ENCODE data around the gene PPP5C.
"Not testable (repeated sequence)": the region's sequence is repeated elsewhere in the genome, so short reads cannot be mapped to it uniquely, and the experiment has no call there.

PPP5C gene

DNA sequence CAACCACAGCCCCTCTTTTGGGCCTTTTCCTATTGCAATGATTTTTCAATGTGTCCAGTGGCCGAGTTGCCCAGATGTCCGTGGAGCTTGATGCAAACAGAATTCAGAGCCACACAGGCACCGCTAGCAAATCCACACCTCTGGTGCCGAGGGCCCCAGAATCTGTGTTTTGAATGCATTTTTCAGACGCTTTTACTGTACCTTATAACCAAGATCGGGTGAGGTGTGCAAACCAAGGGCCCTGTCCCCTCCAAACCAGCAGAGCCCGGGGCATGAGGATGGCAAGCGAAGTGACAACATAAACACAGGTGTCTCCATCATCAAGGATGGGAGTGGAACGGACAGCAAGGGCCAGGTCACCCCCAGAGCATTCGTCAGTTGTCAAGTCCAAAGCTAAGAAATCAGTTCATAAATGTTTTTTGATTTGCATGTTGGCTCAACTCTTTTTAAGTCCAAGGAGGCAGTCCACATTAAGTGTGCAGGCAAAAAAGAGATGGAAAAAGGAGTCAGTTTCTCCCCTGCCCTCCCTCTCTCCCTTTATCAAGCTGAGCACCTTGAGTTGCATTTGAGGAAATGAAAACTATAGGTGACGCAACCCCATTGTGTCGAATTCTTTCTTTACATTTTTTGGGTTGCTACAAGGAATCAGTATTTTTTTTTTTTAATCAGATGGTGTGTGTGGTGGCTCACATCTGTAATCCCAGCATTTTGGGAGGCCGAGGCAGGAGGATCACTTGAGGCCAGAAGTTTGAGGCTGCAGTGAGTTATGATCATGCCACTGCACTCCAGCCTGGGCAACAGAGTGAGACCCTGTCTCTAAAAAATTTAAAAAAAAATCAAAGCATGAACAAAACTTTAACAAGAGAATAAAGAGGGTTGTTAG, 63.6 kb downstream of the PPP5C start:
- DNase-seq: no peak

GRCh38 chr19:46411088-46411924, 64.4 kb downstream of the PPP5C start:
- no peak for DNase-seq

- no peak for DNase-seq
Measured at GRCh38 chr19:46411925-46412649, 65.2 kb downstream of the PPP5C start.

DNA sequence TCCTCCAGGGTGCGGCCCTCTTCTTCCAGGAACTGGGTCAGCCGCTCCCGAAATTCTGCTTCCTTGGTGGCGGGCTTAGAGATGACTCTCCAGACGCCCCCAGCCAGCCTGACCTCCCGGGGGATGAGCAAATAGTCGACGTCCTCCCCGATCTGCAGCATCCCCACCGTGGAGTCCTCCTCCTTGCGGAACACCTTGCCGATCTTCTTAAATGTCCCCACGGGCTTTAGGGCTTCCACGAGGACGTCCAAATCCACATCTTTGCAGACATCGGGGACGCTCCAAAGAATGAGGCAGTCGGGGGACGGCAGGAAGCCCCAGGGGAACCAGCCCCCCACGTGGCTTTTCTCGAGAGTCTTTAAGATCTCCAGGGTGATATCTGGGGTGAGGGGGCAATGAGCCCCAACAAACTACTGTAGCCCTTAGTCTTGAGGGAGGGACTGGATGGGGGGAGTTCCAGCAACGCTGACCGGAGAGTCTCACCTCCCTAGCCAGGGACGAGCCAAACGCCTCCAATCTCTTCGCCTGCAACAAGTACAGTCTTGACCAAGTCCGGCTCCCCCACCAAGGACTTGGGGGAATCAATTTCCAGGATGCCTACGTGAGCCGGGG, 65.9 kb downstream of the PPP5C start:
- no peak for DNase-seq

GRCh38 chr19:46413262-46414031, 66.6 kb downstream of the PPP5C start, which contains the start of gene CCDC8:
TSS of gene CCDC8 (minus strand) at chr19:46413564. CDS start at chr19:46412810, 754 bp downstream.
- DNase-seq: no peak

GRCh38 chr19:46414899-46415298, 68.0 kb downstream of the PPP5C start:
- not testable (repeated sequence) for DNase-seq

DNA sequence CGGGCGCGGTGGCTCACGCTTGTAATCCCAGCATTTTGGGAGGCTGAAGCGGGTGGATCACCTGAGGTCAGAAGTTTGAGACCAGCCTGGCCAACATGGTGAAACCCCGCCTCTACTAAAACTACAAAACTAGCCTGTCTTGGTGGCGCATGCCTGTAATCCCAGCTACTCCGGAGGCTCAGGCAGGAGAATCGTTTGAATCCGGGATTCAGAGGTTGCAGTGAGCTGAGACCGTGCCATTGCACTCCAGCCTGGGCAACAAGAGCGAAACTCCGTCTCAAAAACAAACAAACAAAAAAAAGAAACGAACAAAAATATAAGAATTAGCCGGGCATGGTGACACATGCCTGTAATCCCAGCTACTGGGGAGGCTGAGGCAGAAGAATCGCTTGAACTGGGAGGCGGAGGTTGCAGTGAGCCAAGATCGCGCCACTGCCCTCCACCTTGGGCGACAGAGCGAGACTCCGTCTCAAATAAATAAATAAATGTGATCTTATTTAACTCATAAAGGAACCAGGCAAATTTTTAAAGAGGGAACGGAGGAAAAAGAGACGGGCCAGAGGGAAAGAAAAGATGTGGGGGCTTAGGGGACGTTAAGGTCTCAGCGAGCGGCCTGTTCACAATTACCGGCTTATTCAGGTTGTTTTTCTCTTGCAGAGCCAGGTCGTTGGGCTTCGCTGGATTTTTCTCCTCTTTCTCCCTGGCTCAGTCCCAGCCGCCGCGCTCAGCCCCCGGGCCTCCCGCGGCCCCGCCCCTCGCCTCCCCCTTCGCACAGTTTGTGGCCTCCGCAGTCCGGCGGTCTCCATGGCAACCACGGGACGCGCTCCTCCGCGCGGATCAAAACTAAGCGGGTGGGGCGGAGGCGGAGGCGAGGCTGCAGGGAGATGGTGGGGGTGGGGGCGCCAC, 69.2 kb downstream of the PPP5C start:
- DNase-seq: peak; percentile 58

- no peak for DNase-seq
Measured at GRCh38 chr19:46420056-46420455, 73.2 kb downstream of the PPP5C start.

GRCh38 chr19:46422344-46422743, 75.5 kb downstream of the PPP5C start:
- no peak for DNase-seq

DNA sequence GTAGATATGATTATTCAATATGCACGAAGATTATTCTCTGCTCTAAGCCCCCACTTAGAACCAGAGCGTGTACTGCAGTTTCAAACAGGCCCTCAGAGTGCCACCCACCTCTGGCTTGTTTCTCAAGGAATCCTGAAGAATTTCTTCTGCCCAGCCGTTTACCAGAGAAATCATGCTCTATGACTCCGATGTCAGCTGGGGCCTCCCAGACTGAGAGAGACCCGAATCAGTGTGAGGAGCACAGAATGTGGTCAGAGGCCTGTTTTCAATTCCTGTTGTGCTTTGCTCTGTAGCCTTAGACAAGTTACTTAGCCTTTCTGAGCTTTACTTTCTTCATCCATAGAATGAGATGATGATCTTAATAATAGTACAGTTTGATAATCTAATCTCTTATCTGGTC, 76.3 kb downstream of the PPP5C start:
- no peak for DNase-seq

DNA sequence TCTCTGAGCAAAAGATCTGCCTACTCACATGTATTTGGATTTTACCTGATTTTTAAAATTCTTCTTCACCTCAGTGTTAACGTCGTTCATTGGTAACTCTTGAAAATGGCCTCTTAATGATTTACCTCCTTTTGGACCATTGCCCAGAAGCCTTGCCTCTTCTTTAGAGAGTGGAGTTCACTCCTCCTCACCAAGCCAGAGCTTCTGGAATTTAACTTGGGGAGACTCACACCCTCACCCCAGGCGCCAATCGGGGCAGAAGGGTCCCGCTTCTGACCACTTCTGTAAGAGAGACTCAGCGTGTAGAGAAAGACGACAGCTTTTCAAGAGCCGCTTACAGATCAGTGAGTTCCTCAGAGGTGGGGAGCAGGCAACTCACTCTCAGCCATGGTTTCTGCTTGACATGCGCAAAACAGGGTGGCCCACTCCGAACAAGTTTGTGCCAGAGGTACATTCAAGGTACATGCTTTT, 79.2 kb downstream of the PPP5C start:
- no peak for DNase-seq

- DNase-seq: no peak
Measured at GRCh38 chr19:46426506-46427162, 79.7 kb downstream of the PPP5C start.

GRCh38 chr19:46427518-46428045, 80.7 kb downstream of the PPP5C start:
- no peak for DNase-seq

GRCh38 chr19:46428239-46429135, 81.6 kb downstream of the PPP5C start, which contains the start of gene PNMA8C:
TSS of gene PNMA8C (minus strand) at chr19:46428936. CDS start at chr19:46428359, 577 bp downstream.
- no peak for DNase-seq

DNA sequence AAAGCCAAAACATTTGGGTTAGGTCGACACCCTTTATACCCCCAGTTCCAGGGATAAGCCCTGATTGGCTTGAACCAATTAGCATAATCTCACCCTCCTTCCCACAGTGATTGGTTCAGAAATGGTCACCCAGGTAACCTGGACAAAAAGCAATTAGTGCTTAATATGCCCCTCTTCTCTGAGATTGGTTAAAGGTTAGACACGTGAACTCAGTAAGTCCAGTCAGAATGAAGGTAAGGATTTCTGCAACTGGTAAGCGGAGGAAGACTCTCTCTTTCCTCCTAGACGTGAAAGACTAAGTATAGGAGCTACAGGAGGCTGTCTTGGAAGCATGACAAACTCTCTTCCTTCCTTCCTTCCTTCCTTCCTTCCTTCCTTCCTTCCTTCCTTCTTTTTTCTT, 83.1 kb downstream of the PPP5C start:
- no peak for DNase-seq

DNA sequence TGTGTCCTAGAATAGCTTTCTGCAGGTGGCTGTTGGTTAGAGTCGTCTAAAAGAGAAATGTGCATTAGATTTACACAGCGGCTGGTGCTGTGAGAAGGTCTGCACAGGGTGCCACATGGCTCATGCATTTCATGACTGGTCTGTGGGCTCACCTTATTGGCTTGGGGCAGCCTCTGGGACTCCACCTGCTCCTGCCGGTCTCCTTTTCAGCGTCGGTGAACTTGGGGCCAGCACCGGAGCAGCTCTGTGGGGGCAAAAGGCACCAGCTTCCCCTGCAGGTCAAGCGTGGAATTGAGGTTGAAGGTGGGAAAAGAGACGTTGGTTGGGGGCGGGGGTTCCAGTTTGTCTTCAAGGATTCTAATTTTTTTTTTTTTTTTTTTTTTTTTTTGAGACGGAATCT, 84.9 kb downstream of the PPP5C start:
- DNase-seq: no peak

DNA sequence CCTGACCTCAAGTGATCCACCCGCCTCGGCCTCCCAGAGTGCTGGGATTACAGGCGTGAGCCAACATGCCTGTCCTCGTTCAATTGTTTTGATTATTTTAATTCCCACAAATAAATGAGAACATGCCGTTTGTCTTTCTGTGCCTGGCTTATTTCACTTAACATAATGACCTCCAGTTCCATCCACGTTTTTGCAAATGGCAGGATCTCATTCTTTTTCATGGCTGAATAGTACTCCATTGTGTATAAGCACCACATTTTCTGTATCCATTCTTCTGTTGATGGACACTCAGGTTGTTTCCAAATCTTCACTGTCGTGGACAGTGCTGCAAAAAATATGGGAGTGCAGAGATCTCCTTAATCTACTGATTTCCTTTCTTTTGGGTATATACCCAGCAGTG, 86.6 kb downstream of the PPP5C start:
- DNase-seq: not testable (repeated sequence)

DNA sequence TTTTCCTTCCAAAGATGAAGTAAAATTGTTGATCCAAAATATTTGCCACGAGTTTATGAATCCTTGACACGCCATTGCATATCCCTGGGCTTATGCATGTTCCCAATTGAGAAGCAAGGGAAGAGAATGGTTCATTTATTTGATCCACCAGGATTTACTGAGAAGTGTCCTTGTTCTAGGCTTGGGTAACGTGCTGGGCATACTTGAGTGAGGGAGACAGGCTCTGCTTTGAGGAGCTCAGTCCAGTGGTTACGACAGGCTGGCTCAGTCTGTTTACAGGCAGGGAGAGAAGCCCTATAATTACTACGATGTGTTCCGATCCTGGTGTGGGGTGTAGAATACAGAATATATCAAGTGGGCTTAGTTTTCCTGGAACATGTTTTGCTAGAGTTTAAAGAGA, 88.1 kb downstream of the PPP5C start:
- DNase-seq: no peak

- DNase-seq: not testable (repeated sequence)
Measured at GRCh38 chr19:46435689-46436088, 88.8 kb downstream of the PPP5C start.

Measured in DMS 273 treated with DMSO at 0.1 percent for 48 hours (cell line).